ENCODE data around the gene SPEN. TPM values are rescaled to one million over a fixed set of nuclear protein-coding genes. Genes with fewer than 3 reads are reported as not detected.
"Not testable (repeated sequence)": the region's sequence is repeated elsewhere in the genome, so short reads cannot be mapped to it uniquely, and the experiment has no call there.

Gene SPEN
- total RNA-seq (2012; rRNA removed), result 14.6 and 21.0 TPM in 2 replicates

GRCh38 chr1:15847100-15847892 lies at the start of gene SPEN:
Gene SPEN (plus strand): TSS chr1:15847707. CDS start chr1:15848068, 361 bp downstream.
- no peaks in the 10 kb centered on the region for H3K36me3 ChIP-seq (ENCODE audit: insufficient read depth, low read length)
- no peaks in the 10 kb centered on the region for H3K27me3 ChIP-seq (ENCODE audit: control insufficient read depth, insufficient read depth, low read length)
- H3K9ac ChIP-seq (ENCODE audit: low read depth, low read length), result peak within 1 kb of the TSS; percentile 94
- peak within 1 kb of the TSS; percentile 88 for H3K4me3 ChIP-seq (ENCODE audit: low read length)
- H3K4me2 ChIP-seq (ENCODE audit: low read length), result peak within 1 kb of the TSS; percentile 83
- H3K9me3 ChIP-seq (replicated peaks; ENCODE audit: low read length), result no peaks in the 10 kb centered on the region
- peaks cover 31% of the 10 kb centered on the region for H3K4me1 ChIP-seq (ENCODE audit: control insufficient read depth, insufficient read depth, low read length)

GRCh38 chr1:15799004-15799867 lies 48.3 kb upstream of the SPEN start:
- Histone ChIP-seq H3K4me1 (ENCODE audit: control insufficient read depth, insufficient read depth, low read length) (peaks cover 76% of the 10 kb centered on the region), H3K4me2 (ENCODE audit: low read length) (peak overlapping the region; percentile 70), H3K36me3 (ENCODE audit: insufficient read depth, low read length) (no peaks in the 10 kb centered on the region), H3K27me3 (ENCODE audit: control insufficient read depth, insufficient read depth, low read length) (no peaks in the 10 kb centered on the region), H3K9me3 (replicated peaks; ENCODE audit: low read length) (no peaks in the 10 kb centered on the region), H3K9ac (ENCODE audit: low read depth, low read length) (peak overlapping the region; percentile 81), H3K4me3 (ENCODE audit: low read length) (peak overlapping the region; percentile 6)

GRCh38 chr1:15799928-15800835 lies 47.3 kb upstream of the SPEN start:
- Histone ChIP-seq H3K4me1 (ENCODE audit: control insufficient read depth, insufficient read depth, low read length) (peaks cover 67% of the 10 kb centered on the region), H3K27me3 (ENCODE audit: control insufficient read depth, insufficient read depth, low read length) (no peaks in the 10 kb centered on the region), H3K4me3 (ENCODE audit: low read length) (peak overlapping the region; percentile 59), H3K9me3 (replicated peaks; ENCODE audit: low read length) (no peaks in the 10 kb centered on the region), H3K36me3 (ENCODE audit: insufficient read depth, low read length) (no peaks in the 10 kb centered on the region), H3K4me2 (ENCODE audit: low read length) (peak overlapping the region; percentile 70), H3K9ac (ENCODE audit: low read depth, low read length) (peak overlapping the region; percentile 81)

- H3K9ac ChIP-seq (ENCODE audit: low read depth, low read length), result no peak overlapping the region
- H3K27me3 ChIP-seq (ENCODE audit: control insufficient read depth, insufficient read depth, low read length), result no peaks in the 10 kb centered on the region
- no peaks in the 10 kb centered on the region for H3K9me3 ChIP-seq (replicated peaks; ENCODE audit: low read length)
- H3K4me1 ChIP-seq (ENCODE audit: control insufficient read depth, insufficient read depth, low read length), result peaks cover 49% of the 10 kb centered on the region
- H3K36me3 ChIP-seq (ENCODE audit: insufficient read depth, low read length), result no peaks in the 10 kb centered on the region
- no peak overlapping the region for H3K4me3 ChIP-seq (ENCODE audit: low read length)
- no peak overlapping the region for H3K4me2 ChIP-seq (ENCODE audit: low read length)
Observed at GRCh38 chr1:15802234-15802965, 45.1 kb upstream of the SPEN start.

GRCh38 chr1:15803380-15803779 lies 44.1 kb upstream of the SPEN start:
- Histone ChIP-seq H3K36me3 (ENCODE audit: insufficient read depth, low read length) (no peaks in the 10 kb centered on the region), H3K4me1 (ENCODE audit: control insufficient read depth, insufficient read depth, low read length) (peaks cover 42% of the 10 kb centered on the region), H3K27me3 (ENCODE audit: control insufficient read depth, insufficient read depth, low read length) (no peaks in the 10 kb centered on the region), H3K4me3 (ENCODE audit: low read length) (no peak overlapping the region), H3K9ac (ENCODE audit: low read depth, low read length) (no peak overlapping the region), H3K4me2 (ENCODE audit: low read length) (no peak overlapping the region), H3K9me3 (replicated peaks; ENCODE audit: low read length) (no peaks in the 10 kb centered on the region)

GRCh38 chr1:15804060-15804459 lies 43.4 kb upstream of the SPEN start:
- no peak overlapping the region for H3K9ac ChIP-seq (ENCODE audit: low read depth, low read length)
- H3K36me3 ChIP-seq (ENCODE audit: insufficient read depth, low read length), result no peaks in the 10 kb centered on the region
- H3K4me2 ChIP-seq (ENCODE audit: low read length), result no peak overlapping the region
- no peaks in the 10 kb centered on the region for H3K9me3 ChIP-seq (replicated peaks; ENCODE audit: low read length)
- peaks cover 40% of the 10 kb centered on the region for H3K4me1 ChIP-seq (ENCODE audit: control insufficient read depth, insufficient read depth, low read length)
- no peak overlapping the region for H3K4me3 ChIP-seq (ENCODE audit: low read length)
- no peaks in the 10 kb centered on the region for H3K27me3 ChIP-seq (ENCODE audit: control insufficient read depth, insufficient read depth, low read length)

GRCh38 chr1:15807121-15807520 lies 40.4 kb upstream of the SPEN start:
- Histone ChIP-seq H3K9me3 (replicated peaks; ENCODE audit: low read length) (no peaks in the 10 kb centered on the region), H3K36me3 (ENCODE audit: insufficient read depth, low read length) (no peaks in the 10 kb centered on the region), H3K4me1 (ENCODE audit: control insufficient read depth, insufficient read depth, low read length) (peaks cover 10% of the 10 kb centered on the region), H3K27me3 (ENCODE audit: control insufficient read depth, insufficient read depth, low read length) (no peaks in the 10 kb centered on the region), H3K4me2 (ENCODE audit: low read length) (no peak overlapping the region), H3K4me3 (ENCODE audit: low read length) (no peak overlapping the region), H3K9ac (ENCODE audit: low read depth, low read length) (no peak overlapping the region)

- H3K9ac ChIP-seq (ENCODE audit: low read depth, low read length); H3K36me3 ChIP-seq (ENCODE audit: insufficient read depth, low read length); H3K9me3 ChIP-seq (replicated peaks; ENCODE audit: low read length); H3K27me3 ChIP-seq (ENCODE audit: control insufficient read depth, insufficient read depth, low read length); H3K4me3 ChIP-seq (ENCODE audit: low read length); H3K4me2 ChIP-seq (ENCODE audit: low read length); H3K4me1 ChIP-seq (ENCODE audit: control insufficient read depth, insufficient read depth, low read length): not testable (repeated sequence)
Observed at GRCh38 chr1:15807549-15807948, 40.0 kb upstream of the SPEN start, which contains the start of gene UQCRHL. Gene UQCRHL (minus strand): TSS chr1:15807649. CDS start chr1:15807649, 0 bp downstream.

- Histone ChIP-seq H3K27me3 (ENCODE audit: control insufficient read depth, insufficient read depth, low read length) (no peaks in the 10 kb centered on the region), H3K4me2 (ENCODE audit: low read length) (no peak overlapping the region), H3K36me3 (ENCODE audit: insufficient read depth, low read length) (no peaks in the 10 kb centered on the region), H3K4me3 (ENCODE audit: low read length) (no peak overlapping the region), H3K9ac (ENCODE audit: low read depth, low read length) (no peak overlapping the region), H3K4me1 (ENCODE audit: control insufficient read depth, insufficient read depth, low read length) (no peaks in the 10 kb centered on the region), H3K9me3 (replicated peaks; ENCODE audit: low read length) (no peaks in the 10 kb centered on the region)
Observed at GRCh38 chr1:15808955-15809354, 38.6 kb upstream of the SPEN start.

- Histone ChIP-seq H3K4me3 (ENCODE audit: low read length) (no peak overlapping the region), H3K36me3 (ENCODE audit: insufficient read depth, low read length) (no peaks in the 10 kb centered on the region), H3K9ac (ENCODE audit: low read depth, low read length) (no peak overlapping the region), H3K4me1 (ENCODE audit: control insufficient read depth, insufficient read depth, low read length) (no peaks in the 10 kb centered on the region), H3K27me3 (ENCODE audit: control insufficient read depth, insufficient read depth, low read length) (no peaks in the 10 kb centered on the region), H3K9me3 (replicated peaks; ENCODE audit: low read length) (no peaks in the 10 kb centered on the region), H3K4me2 (ENCODE audit: low read length) (no peak overlapping the region)
Observed at GRCh38 chr1:15810073-15810472, 37.4 kb upstream of the SPEN start.
